ENCODE data around the gene DGKG. TPM values are rescaled to one million over a fixed set of nuclear protein-coding genes. Genes with fewer than 3 reads are reported as not detected.

DGKG gene
- total RNA-seq, 1 donor from 2014 or later = 65.7 TPM

DNA sequence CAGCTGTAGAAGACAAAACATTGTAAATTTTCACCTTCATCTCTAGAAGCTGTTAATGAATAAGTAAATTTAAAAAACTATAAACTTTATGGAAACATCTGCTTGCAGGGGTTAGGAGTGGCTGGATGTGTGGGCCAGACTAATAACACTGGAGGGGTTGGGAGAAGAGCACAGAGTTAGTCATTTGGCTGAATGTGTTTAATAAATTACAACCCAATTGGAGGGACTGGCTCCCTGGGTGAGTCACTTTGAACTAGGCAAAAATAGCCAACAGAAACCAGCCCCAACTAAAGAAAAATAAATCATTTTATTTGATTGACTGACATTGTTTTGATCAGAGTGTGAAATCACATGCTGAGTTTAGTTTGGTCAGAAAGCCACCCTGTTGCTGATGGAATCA, 21.8 kb downstream of the DGKG start:
- Histone ChIP-seq H3K36me3 (no peaks in the 10 kb centered on the region), H3K4me3 (no peak overlapping the region), H3K27me3 (ENCODE audit: low read depth) (no peaks in the 10 kb centered on the region), H3K27ac (replicated peaks) (no peak overlapping the region), H3K4me1 (peaks cover 29% of the 10 kb centered on the region), H3K9me3 (replicated peaks) (no peaks in the 10 kb centered on the region)
- DNase-seq = no peak
- intact Hi-C loops (cut with micrococcal nuclease) = no loop called here
- TF ChIP-seq, protein P1, sequence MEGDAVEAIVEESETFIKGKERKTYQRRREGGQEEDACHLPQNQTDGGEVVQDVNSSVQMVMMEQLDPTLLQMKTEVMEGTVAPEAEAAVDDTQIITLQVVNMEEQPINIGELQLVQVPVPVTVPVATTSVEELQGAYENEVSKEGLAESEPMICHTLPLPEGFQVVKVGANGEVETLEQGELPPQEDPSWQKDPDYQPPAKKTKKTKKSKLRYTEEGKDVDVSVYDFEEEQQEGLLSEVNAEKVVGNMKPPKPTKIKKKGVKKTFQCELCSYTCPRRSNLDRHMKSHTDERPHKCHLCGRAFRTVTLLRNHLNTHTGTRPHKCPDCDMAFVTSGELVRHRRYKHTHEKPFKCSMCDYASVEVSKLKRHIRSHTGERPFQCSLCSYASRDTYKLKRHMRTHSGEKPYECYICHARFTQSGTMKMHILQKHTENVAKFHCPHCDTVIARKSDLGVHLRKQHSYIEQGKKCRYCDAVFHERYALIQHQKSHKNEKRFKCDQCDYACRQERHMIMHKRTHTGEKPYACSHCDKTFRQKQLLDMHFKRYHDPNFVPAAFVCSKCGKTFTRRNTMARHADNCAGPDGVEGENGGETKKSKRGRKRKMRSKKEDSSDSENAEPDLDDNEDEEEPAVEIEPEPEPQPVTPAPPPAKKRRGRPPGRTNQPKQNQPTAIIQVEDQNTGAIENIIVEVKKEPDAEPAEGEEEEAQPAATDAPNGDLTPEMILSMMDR (IDR thresholded peaks at IDR 0.05; ENCODE audit: borderline replicate concordance) = no peak

GRCh38 chr3:186339180-186339918, 22.7 kb downstream of the DGKG start:
- no peak for DNase-seq
- H3K27ac ChIP-seq (replicated peaks) = no peak overlapping the region

GRCh38 chr3:186333256-186333655, 28.8 kb downstream of the DGKG start:
- DNase-seq = no peak
- TF ChIP-seq, protein P1 (IDR thresholded peaks at IDR 0.05; ENCODE audit: borderline replicate concordance) = no peak
- Histone ChIP-seq H3K4me1 (peaks cover 28% of the 10 kb centered on the region), H3K27ac (replicated peaks) (no peak overlapping the region), H3K36me3 (no peaks in the 10 kb centered on the region), H3K4me3 (no peak overlapping the region), H3K9me3 (replicated peaks) (no peaks in the 10 kb centered on the region), H3K27me3 (ENCODE audit: low read depth) (no peaks in the 10 kb centered on the region)
- intact Hi-C loops (cut with micrococcal nuclease) = no loop called here

More at GRCh38 chr3:186339180-186339918, 22.7 kb downstream of the DGKG start:
- intact Hi-C loops (cut with micrococcal nuclease) = no loop called here
- Histone ChIP-seq H3K4me3 (no peak overlapping the region), H3K27me3 (ENCODE audit: low read depth) (no peaks in the 10 kb centered on the region), H3K36me3 (no peaks in the 10 kb centered on the region), H3K4me1 (peaks cover 29% of the 10 kb centered on the region), H3K9me3 (replicated peaks) (no peaks in the 10 kb centered on the region)
- TF ChIP-seq, protein P1 (IDR thresholded peaks at IDR 0.05; ENCODE audit: borderline replicate concordance) = no peak

- no peaks in the 10 kb centered on the region for H3K9me3 ChIP-seq (replicated peaks)
- no peak for DNase-seq
- H3K4me1 ChIP-seq = peaks cover 13% of the 10 kb centered on the region
- intact Hi-C loops (cut with micrococcal nuclease) = no loop called here
- no peaks in the 10 kb centered on the region for H3K27me3 ChIP-seq (ENCODE audit: low read depth)
- H3K27ac ChIP-seq (replicated peaks) = no peak overlapping the region
- H3K4me3 ChIP-seq = no peak overlapping the region
- TF ChIP-seq, protein P1 (IDR thresholded peaks at IDR 0.05; ENCODE audit: borderline replicate concordance) = no peak
- no peaks in the 10 kb centered on the region for H3K36me3 ChIP-seq
These were observed 31.1 kb downstream of the DGKG start for GRCh38 chr3:186330772-186331460.

- H3K4me3 ChIP-seq = no peak overlapping the region
- intact Hi-C loops (cut with micrococcal nuclease) = no loop called here
- H3K4me1 ChIP-seq = peaks cover 12% of the 10 kb centered on the region
- no peak for DNase-seq
- H3K27ac ChIP-seq (replicated peaks) = no peak overlapping the region
- no peaks in the 10 kb centered on the region for H3K9me3 ChIP-seq (replicated peaks)
- TF ChIP-seq, protein P1 (IDR thresholded peaks at IDR 0.05; ENCODE audit: borderline replicate concordance) = no peak
- no peaks in the 10 kb centered on the region for H3K36me3 ChIP-seq
- H3K27me3 ChIP-seq (ENCODE audit: low read depth) = no peaks in the 10 kb centered on the region
These were observed 32.4 kb downstream of the DGKG start for GRCh38 chr3:186329589-186329988.
